Measurements from ENCODE around the gene PRKCZ. TPM values are rescaled to one million over a fixed set of nuclear protein-coding genes. Genes with fewer than 3 reads are reported as not detected.

The PRKCZ gene
- total and polyA plus RNA-seq, 7 donors = 0.07 to 2.3 (median 0.42) TPM; not detected in 1

DNA sequence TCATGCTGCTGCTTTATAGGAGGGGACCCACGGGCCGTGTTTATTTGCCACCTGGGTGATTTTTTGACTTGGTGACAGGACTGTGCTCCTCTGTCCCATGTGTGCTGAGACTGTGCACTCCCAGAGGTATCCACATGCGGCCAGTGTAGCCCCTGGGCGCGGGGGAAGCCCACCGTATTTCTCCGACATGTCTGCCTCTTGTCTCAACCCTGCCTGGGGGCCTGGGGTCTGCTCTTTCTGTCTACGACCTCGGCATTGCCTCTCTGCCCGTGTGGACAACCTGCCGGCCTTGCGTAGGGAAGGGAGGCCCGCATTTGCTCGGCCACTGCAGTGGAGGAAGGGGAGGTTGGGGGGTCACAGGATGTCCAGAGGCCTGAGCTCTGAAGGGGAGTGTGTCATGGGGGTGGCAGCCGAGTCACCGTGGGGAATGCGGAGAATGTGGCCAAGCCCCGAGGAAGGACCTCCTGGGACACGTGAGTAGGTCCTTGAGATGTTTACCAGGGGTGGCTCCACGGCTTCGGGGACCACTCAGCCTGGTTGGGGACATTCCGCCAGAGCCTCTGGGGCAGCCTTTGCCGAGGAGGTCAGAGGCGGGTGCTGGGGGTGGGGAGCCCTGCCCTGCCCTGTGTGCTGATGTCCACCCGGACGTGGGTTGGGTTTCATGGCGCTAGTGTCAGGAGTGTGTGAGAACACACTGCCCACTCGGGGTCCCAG lies 11.0 kb downstream of the PRKCZ start:
- Histone ChIP-seq H3K4me3 (no peak overlapping the region), H3K36me3 (ENCODE audit: insufficient read depth in 1 of 2, low read depth in 1 of 2) (no peaks in the 10 kb centered on the region), H3K4me1 (no peaks in the 10 kb centered on the region), H3K9me3 (peaks cover 5% of the 10 kb centered on the region), H3K27me3 (ENCODE audit: insufficient read depth in 3 of 3, low read length in 2 of 3) (peaks cover 0 to 19% (median 3%) of the 10 kb centered on the region in 3 donors), H3K27ac (no peak overlapping the region)
- ATAC-seq (no peak), DNase-seq (no peak)
- TF ChIP-seq, protein P1, sequence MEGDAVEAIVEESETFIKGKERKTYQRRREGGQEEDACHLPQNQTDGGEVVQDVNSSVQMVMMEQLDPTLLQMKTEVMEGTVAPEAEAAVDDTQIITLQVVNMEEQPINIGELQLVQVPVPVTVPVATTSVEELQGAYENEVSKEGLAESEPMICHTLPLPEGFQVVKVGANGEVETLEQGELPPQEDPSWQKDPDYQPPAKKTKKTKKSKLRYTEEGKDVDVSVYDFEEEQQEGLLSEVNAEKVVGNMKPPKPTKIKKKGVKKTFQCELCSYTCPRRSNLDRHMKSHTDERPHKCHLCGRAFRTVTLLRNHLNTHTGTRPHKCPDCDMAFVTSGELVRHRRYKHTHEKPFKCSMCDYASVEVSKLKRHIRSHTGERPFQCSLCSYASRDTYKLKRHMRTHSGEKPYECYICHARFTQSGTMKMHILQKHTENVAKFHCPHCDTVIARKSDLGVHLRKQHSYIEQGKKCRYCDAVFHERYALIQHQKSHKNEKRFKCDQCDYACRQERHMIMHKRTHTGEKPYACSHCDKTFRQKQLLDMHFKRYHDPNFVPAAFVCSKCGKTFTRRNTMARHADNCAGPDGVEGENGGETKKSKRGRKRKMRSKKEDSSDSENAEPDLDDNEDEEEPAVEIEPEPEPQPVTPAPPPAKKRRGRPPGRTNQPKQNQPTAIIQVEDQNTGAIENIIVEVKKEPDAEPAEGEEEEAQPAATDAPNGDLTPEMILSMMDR (IDR thresholded peaks at IDR 0.05) = no peak
- 69 to 77% (median 70%) methylated on average over 28 of the region's 28 CpGs for WGBS, 3 donors
- intact Hi-C loops (cut with DNase I) = no loop called here

DNA sequence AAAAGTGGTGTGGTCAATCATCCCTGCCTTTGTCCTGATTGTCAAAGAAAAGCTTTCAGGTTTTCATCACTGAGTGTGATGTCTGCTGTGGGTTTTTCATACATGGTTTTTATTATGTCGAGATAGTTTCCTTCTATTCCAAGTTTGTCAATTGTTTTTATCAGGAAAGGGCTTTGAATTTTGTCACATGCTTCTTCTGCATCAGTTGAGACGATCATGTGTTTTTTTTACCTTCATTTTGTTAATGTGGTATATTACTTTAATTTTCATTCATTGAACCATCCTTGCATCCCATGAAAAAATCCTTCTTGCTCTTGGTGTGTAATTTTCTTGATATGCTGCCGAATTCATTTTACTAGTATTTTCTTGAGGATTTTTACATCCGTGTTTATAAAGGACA lies 15.5 kb downstream of the PRKCZ start:
- 88 to 90% (median 89%) methylated on average over 4 of the region's 4 CpGs for WGBS, 3 donors
- TF ChIP-seq, protein P1 (IDR thresholded peaks at IDR 0.05) = no peak
- intact Hi-C loops (cut with DNase I) = no loop called here
- peaks cover 0 to 22% (median 9%) of the 10 kb centered on the region in 3 donors for H3K27me3 ChIP-seq (ENCODE audit: insufficient read depth in 3 of 3, low read length in 2 of 3)
- ATAC-seq (no peak), DNase-seq (no peak)
- peaks cover 5% of the 10 kb centered on the region for H3K9me3 ChIP-seq
- H3K36me3 ChIP-seq (ENCODE audit: insufficient read depth in 1 of 2, low read depth in 1 of 2) = no peaks in the 10 kb centered on the region
- no peak overlapping the region for H3K4me3 ChIP-seq
- no peak overlapping the region for H3K27ac ChIP-seq
- H3K4me1 ChIP-seq = no peaks in the 10 kb centered on the region

DNA sequence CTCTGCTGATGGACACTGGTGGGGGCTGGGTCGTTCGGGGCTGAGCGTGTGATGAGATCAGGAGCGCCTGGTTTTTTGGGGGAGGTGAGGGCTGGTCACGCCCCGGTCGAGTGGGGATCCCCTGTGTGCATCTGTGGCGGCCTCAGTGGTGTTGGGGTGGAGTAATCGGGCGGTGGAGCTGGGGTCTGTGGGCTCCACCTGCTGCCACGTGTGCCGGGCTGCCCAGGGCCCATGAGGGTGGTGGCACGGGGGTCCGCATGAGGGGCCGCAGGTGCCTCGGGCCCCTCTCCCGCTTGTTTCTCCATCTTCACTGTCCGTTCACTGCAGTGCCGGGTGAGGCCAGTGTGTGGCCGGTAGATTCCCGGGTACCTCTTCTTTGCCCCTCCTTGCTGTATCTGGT lies 17.2 kb downstream of the PRKCZ start:
- peaks cover 0 to 35% (median 11%) of the 10 kb centered on the region in 3 donors for H3K27me3 ChIP-seq (ENCODE audit: insufficient read depth in 3 of 3, low read length in 2 of 3)
- DNase-seq (no peak), ATAC-seq (no peak)
- 82 to 87% (median 87%) methylated on average over 21 of the region's 21 CpGs for WGBS, 3 donors
- TF ChIP-seq, protein P1 (IDR thresholded peaks at IDR 0.05) = no peak
- H3K4me3 ChIP-seq = no peak overlapping the region
- peaks cover 5% of the 10 kb centered on the region for H3K9me3 ChIP-seq
- intact Hi-C loops (cut with DNase I) = no loop called here
- H3K27ac ChIP-seq = no peak overlapping the region
- H3K4me1 ChIP-seq = no peaks in the 10 kb centered on the region
- no peaks in the 10 kb centered on the region for H3K36me3 ChIP-seq (ENCODE audit: insufficient read depth in 1 of 2, low read depth in 1 of 2)

DNA sequence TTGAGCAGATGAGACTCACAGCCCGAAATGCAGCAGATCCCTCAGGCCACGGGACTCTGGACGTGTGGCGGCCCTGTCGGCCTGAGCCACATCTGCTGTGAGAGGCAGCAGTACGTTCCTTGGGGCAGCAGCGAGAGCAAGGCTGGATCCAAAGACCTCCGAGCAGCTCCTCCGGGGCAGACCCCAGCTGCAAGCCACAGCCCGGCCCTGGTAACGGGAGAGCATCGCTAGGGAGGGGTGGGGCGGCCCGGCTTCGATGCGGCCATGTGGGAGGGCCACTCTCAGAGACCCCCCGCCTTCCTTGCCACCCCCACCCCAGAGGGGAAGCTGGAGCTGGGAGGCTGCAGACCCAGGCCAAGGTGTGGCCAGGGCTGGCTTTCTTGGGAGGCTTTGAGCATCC lies 17.8 kb downstream of the PRKCZ start:
- WGBS, 3 donors = 51 to 67% (median 59%) methylated on average over 14 to 17 of the region's 17 CpGs
- H3K4me1 ChIP-seq = no peaks in the 10 kb centered on the region
- H3K9me3 ChIP-seq = peaks cover 5% of the 10 kb centered on the region
- H3K27ac ChIP-seq = no peak overlapping the region
- H3K27me3 ChIP-seq (ENCODE audit: insufficient read depth in 3 of 3, low read length in 2 of 3) = peaks cover 0 to 41% (median 17%) of the 10 kb centered on the region in 3 donors
- TF ChIP-seq, protein P1 (IDR thresholded peaks at IDR 0.05) = no peak
- H3K4me3 ChIP-seq = no peak overlapping the region
- no peaks in the 10 kb centered on the region for H3K36me3 ChIP-seq (ENCODE audit: insufficient read depth in 1 of 2, low read depth in 1 of 2)
- DNase-seq (no peak), ATAC-seq (no peak)
- intact Hi-C loops (cut with DNase I) = no loop called here

DNA sequence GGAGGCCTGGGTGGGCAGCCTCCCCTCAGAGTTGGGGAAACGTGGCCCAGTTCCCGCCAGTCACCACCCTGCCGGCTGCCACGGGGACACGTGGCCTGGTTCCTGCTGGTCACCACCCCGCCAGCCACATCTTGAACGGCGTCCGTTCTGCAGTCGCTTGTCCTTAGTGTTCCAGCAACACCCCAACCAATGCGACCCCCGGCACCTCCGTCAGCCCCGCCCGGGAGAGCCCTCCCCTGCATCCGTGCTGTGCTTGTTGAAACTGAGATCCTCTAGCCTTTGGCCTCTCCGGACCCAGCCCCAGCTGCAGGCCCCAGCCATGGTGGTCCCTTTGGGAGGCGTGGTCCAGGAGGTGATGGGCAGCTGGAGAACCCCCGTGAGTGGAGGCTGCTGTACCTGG lies 18.7 kb downstream of the PRKCZ start:
- no peak overlapping the region for H3K27ac ChIP-seq
- DNase-seq (no peak), ATAC-seq (no peak)
- intact Hi-C loops (cut with DNase I) = no loop called here
- WGBS, 3 donors = 86 to 91% (median 90%) methylated on average over 19 of the region's 19 CpGs
- H3K36me3 ChIP-seq (ENCODE audit: insufficient read depth in 1 of 2, low read depth in 1 of 2) = no peaks in the 10 kb centered on the region
- H3K4me1 ChIP-seq = no peaks in the 10 kb centered on the region
- no peak overlapping the region for H3K4me3 ChIP-seq
- peaks cover 5% of the 10 kb centered on the region for H3K9me3 ChIP-seq
- peaks cover 0 to 50% (median 21%) of the 10 kb centered on the region in 3 donors for H3K27me3 ChIP-seq (ENCODE audit: insufficient read depth in 3 of 3, low read length in 2 of 3)
- TF ChIP-seq, protein P1 (IDR thresholded peaks at IDR 0.05) = no peak

Measured in psoas muscle (tissue), 8 donors.